Activated T-helper 1 cell treated with anti-CD3 and anti-CD28 coated beads, Interleukin-12 subunit alpha, Interleukin-12 subunit beta, Interleukin-2, Interleukin-4 antibody, amounts not matched to agents 30 ng/mL and 10 ng/mL and 1 ng/mL, durations not matched to agents 14 hours and 24 hours and 36 hours (primary cell): ENCODE measurements around the gene ERC1. TPM values are rescaled to one million over a fixed set of nuclear protein-coding genes. Genes with fewer than 3 reads are reported as not detected.
"Not testable (repeated sequence)": the region's sequence is repeated elsewhere in the genome, so short reads cannot be mapped to it uniquely, and the experiment has no call there.

Experiments
- DNase-seq: peaks from one replicate; pipeline ENCODE4 v3.0.0; 2021; ENCODE audit warnings: low spot score
- H3K27ac Mint-ChIP-seq: one replicate; pipeline ENCODE4 v1.8.0; 2021; ENCODE audit warnings: mild to moderate bottlenecking, mixed read lengths
- H3K27me3 Mint-ChIP-seq: one replicate; pipeline ENCODE4 v1.8.0; 2022; ENCODE audit warnings: mild to moderate bottlenecking, moderate library complexity, mixed read lengths; ENCODE audit not compliant: insufficient read depth
- H3K36me3 Mint-ChIP-seq: one replicate; pipeline ENCODE4 v1.8.0; 2021; ENCODE audit warnings: low read depth, mixed read lengths
- H3K4me1 Mint-ChIP-seq: one replicate; pipeline ENCODE4 v1.8.0; 2021; ENCODE audit warnings: low read depth, mixed read lengths
- H3K4me3 Mint-ChIP-seq: one replicate; pipeline ENCODE4 v1.8.0; 2021; ENCODE audit warnings: mild to moderate bottlenecking, moderate library complexity, mixed read lengths
- H3K9me3 Mint-ChIP-seq: one replicate; pipeline ENCODE4 v1.8.0; 2021; ENCODE audit warnings: mixed read lengths
- intact Hi-C: fragments of 100-400 bp; cut with micrococcal nuclease; formaldehyde crosslinking; loops from one replicate; pipeline ENCODE4 v1.15.1; 2024
- total RNA-seq: library from RNA; stranded (reverse); gene quantifications from 2 replicates; pipeline ENCODE4 v1.2.3, GENCODE V29; 2022

The ERC1 gene
- total RNA-seq, 1 donor from 2014 or later: 33.6 TPM

- no peak overlapping the region for H3K27ac Mint-ChIP-seq
- no peaks in the 10 kb centered on the region for H3K4me1 Mint-ChIP-seq
- DNase-seq: no peak
- H3K36me3 Mint-ChIP-seq: no peaks in the 10 kb centered on the region
- intact Hi-C loops: loop anchor here (10.0 kb wide), 1 partner anchor 104 kb away; no protein-coding TSS in a partner anchor
- no peaks in the 10 kb centered on the region for H3K9me3 Mint-ChIP-seq
- no peak overlapping the region for H3K4me3 Mint-ChIP-seq
- no peaks in the 10 kb centered on the region for H3K27me3 Mint-ChIP-seq
These were observed 229.4 kb downstream of the ERC1 start for GRCh38 chr12:1220127-1221092.

DNA sequence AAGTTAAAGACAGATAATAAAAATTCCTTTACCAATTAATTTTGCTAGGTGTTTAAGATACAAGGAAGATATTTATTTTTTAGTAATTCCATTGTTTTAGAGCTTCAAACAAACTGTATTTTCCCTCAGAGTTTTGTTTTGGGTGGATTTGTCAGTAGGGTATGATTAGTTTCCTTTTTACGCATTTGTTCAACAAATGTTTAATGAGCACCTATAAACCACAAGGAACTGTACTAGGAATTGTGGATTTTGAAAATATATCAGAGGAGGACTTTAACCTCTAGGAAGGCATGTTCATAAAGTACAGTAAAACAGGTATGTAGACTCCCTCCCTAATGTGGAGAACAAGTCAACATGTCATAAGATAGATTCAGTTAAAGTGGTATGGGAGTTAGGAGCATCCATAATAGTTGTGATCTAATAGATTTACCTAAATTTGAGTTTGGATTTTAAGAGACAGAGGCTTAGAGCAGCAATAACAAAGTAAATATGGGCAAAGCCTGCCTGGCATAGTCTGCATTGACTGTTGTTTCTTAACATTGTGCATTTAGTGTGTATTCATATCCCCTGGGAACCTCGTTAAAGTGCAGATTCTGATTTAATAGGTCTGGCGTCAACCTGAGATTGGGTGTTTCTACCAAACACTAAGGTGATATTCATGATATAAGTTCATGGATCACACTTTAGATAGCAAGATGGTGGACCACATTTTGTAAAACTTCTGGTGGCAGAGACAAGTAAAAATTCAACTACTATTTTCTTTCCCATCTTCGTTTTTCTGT, 232.0 kb downstream of the ERC1 start:
- no peak overlapping the region for H3K27ac Mint-ChIP-seq
- peaks cover 14% of the 10 kb centered on the region for H3K4me1 Mint-ChIP-seq
- DNase-seq: no peak
- H3K9me3 Mint-ChIP-seq: no peaks in the 10 kb centered on the region
- intact Hi-C loops: loop anchor here (10.0 kb wide), 1 partner anchor 102 kb away; no protein-coding TSS in a partner anchor
- no peaks in the 10 kb centered on the region for H3K27me3 Mint-ChIP-seq
- no peak overlapping the region for H3K4me3 Mint-ChIP-seq
- no peaks in the 10 kb centered on the region for H3K36me3 Mint-ChIP-seq

DNA sequence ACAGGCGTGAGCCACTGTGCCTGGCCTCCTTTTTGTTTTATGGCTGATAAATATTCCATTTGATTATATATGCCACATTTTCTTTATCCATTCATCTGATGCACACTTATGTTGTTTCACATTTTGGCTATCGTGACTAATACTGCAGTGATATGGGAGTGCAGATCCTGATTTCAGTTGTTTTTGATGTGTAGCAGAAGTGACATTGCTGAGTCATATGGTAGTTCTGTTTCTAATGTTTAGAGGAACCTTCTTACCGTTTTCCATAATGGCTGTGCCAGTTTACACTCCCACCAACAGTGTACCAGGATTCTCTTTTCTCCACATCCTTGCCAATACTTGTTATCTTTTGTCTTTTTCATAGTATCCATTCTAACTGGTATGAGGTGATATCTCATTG, 235.9 kb downstream of the ERC1 start:
- no peaks in the 10 kb centered on the region for H3K36me3 Mint-ChIP-seq
- no peak overlapping the region for H3K4me3 Mint-ChIP-seq
- H3K27ac Mint-ChIP-seq: no peak overlapping the region
- intact Hi-C loops: loop anchor here (1.0 to 10.0 kb wide), 2 partner anchors 98 to 247 kb away; no protein-coding TSS in a partner anchor
- peaks cover 14% of the 10 kb centered on the region for H3K4me1 Mint-ChIP-seq
- H3K9me3 Mint-ChIP-seq: peaks cover under 1% of the 10 kb centered on the region
- DNase-seq: no peak
- peaks cover 4% of the 10 kb centered on the region for H3K27me3 Mint-ChIP-seq

- Mint-ChIP-seq H3K27me3 (peaks cover 1% of the 10 kb centered on the region), H3K36me3 (no peaks in the 10 kb centered on the region), H3K4me1 (no peaks in the 10 kb centered on the region), H3K9me3 (peaks cover 3% of the 10 kb centered on the region), H3K27ac (no peak overlapping the region), H3K4me3 (no peak overlapping the region)
- intact Hi-C loops: no loop called here
- DNase-seq: no peak
These were observed 243.1 kb downstream of the ERC1 start for GRCh38 chr12:1234073-1234472.

DNA sequence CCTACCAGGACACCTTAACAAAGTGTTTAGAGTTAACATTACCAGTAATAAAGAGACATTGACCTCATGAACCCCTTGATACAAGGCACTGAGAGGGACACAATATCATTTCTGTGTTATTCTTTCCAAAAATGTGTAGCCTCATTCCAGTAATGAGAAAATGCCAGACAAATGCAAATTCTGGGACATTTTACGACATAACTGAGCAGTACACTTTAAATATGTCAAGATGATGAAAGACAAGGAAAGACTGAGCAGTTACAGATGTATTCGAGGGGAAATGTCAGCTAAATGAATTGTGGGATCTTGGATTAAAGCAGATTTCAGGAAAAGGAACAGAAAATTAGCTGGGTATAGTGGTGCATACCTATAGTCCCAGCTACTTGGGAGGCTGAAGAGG, 255.6 kb downstream of the ERC1 start:
- Mint-ChIP-seq H3K4me3 (no peak overlapping the region), H3K9me3 (no peaks in the 10 kb centered on the region), H3K36me3 (no peaks in the 10 kb centered on the region), H3K27me3 (no peaks in the 10 kb centered on the region), H3K27ac (no peak overlapping the region), H3K4me1 (no peaks in the 10 kb centered on the region)
- no peak for DNase-seq
- intact Hi-C loops: no loop called here

DNA sequence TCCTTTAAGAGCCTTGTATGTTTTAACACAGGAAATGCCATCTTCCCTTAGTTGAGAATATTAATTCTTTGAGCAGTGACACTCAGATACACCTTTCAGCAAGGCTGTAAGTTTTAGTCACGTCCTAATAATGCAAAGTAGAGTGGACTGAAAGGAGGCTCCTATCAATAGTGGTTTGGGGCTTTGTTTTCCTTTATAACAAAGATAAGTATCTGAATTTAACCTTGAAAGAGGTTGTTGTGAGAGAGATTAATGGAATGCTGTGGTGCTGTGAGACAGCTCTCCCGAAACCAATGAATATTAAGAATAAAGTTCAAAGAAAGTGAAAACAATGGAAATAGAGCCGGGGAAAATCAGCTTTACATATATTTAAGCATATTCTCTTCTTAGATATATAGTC, 259.6 kb downstream of the ERC1 start:
- no peak overlapping the region for H3K27ac Mint-ChIP-seq
- H3K4me3 Mint-ChIP-seq: no peak overlapping the region
- intact Hi-C loops: no loop called here
- peaks cover 3% of the 10 kb centered on the region for H3K36me3 Mint-ChIP-seq
- no peaks in the 10 kb centered on the region for H3K27me3 Mint-ChIP-seq
- DNase-seq: no peak
- no peaks in the 10 kb centered on the region for H3K4me1 Mint-ChIP-seq
- no peaks in the 10 kb centered on the region for H3K9me3 Mint-ChIP-seq

GRCh38 chr12:1252758-1253157, 261.7 kb downstream of the ERC1 start:
- peaks cover 3% of the 10 kb centered on the region for H3K36me3 Mint-ChIP-seq
- H3K4me1 Mint-ChIP-seq: no peaks in the 10 kb centered on the region
- intact Hi-C loops: no loop called here
- no peaks in the 10 kb centered on the region for H3K27me3 Mint-ChIP-seq
- no peak overlapping the region for H3K27ac Mint-ChIP-seq
- no peak overlapping the region for H3K4me3 Mint-ChIP-seq
- DNase-seq: no peak
- no peaks in the 10 kb centered on the region for H3K9me3 Mint-ChIP-seq

DNA sequence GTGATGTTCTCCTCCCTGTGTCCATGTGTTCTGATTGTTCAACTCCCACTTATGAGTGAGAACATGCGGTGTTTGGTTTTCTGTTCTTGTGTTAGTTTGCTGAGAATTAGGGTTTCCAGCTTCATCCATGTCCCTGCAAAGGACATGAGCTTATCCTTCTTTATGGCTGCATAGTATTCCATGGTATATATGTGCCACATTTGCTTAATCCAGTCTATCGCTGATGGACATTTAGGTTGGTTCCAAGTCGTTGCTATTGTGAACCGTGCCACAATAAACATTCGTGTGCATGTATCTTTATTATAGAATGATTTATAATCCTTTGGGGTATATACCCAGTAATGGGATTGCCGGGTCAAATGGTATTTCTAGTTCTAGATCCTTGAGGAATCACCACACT, 264.1 kb downstream of the ERC1 start:
- H3K27me3 Mint-ChIP-seq, H3K9me3 Mint-ChIP-seq, H3K4me3 Mint-ChIP-seq, H3K36me3 Mint-ChIP-seq, intact Hi-C loops, H3K27ac Mint-ChIP-seq, H3K4me1 Mint-ChIP-seq, DNase-seq: not testable (repeated sequence)

DNA sequence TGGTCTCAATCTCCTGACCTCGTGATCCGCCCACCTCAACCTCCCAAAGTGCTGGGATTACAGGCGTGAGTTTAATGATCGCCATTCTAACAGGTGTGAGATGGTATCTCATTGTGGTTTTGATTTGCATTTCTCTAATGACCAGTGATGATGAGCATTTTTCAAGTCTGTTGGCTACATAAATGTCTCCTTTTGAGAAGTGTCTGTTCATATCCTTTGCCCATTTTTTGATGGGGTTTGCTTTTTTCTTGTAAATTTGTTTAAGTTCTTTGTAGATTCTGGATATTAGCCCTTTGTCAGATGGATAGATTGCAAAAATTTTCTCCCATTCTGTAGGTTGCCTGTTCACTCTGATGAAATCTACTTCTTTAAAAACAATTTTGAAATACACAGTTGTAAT, 264.8 kb downstream of the ERC1 start:
- H3K4me3 Mint-ChIP-seq, intact Hi-C loops, H3K27ac Mint-ChIP-seq, H3K27me3 Mint-ChIP-seq, H3K4me1 Mint-ChIP-seq, DNase-seq, H3K36me3 Mint-ChIP-seq, H3K9me3 Mint-ChIP-seq: not testable (repeated sequence)

DNA sequence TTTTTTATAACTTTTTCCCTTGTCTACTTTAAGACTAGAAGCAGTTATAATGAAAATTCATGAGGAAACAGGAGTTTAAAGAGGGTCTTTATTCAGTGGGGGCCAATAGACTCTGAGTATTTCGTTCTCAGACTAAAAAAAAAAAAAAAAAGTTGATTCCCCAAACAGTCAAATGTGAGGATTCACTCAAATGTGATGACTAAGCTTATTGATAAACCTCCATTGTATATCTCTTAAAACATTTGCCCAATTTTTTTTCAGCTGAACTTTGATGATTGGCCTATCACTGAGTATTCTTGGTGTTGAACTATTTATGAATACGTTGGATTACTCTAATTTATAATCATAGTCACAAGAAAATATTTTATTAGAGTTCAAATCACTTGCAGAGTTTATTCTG, 265.3 kb downstream of the ERC1 start:
- intact Hi-C loops: no loop called here
- no peak overlapping the region for H3K4me3 Mint-ChIP-seq
- no peak for DNase-seq

GRCh38 chr12:1256991-1257390, 266.0 kb downstream of the ERC1 start:
- H3K36me3 Mint-ChIP-seq: peaks cover 6% of the 10 kb centered on the region
- H3K27me3 Mint-ChIP-seq: no peaks in the 10 kb centered on the region
- no peaks in the 10 kb centered on the region for H3K9me3 Mint-ChIP-seq
- no peaks in the 10 kb centered on the region for H3K4me1 Mint-ChIP-seq
- intact Hi-C loops: no loop called here
- H3K4me3 Mint-ChIP-seq: no peak overlapping the region
- no peak overlapping the region for H3K27ac Mint-ChIP-seq
- no peak for DNase-seq

More for the DNA sequence above, 265.3 kb downstream of the ERC1 start:
- Mint-ChIP-seq H3K9me3 (no peaks in the 10 kb centered on the region), H3K4me1 (no peaks in the 10 kb centered on the region), H3K36me3 (peaks cover 4% of the 10 kb centered on the region), H3K27ac (no peak overlapping the region), H3K27me3 (no peaks in the 10 kb centered on the region)

GRCh38 chr12:1262011-1262410, 271.0 kb downstream of the ERC1 start:
- H3K9me3 Mint-ChIP-seq: no peaks in the 10 kb centered on the region
- no peak overlapping the region for H3K4me3 Mint-ChIP-seq
- H3K27ac Mint-ChIP-seq: no peak overlapping the region
- no peak for DNase-seq
- H3K36me3 Mint-ChIP-seq: peaks cover 4% of the 10 kb centered on the region
- intact Hi-C loops: no loop called here
- H3K27me3 Mint-ChIP-seq: no peaks in the 10 kb centered on the region
- no peaks in the 10 kb centered on the region for H3K4me1 Mint-ChIP-seq

- intact Hi-C loops: no loop called here
- DNase-seq: no peak
- Mint-ChIP-seq H3K9me3 (no peaks in the 10 kb centered on the region), H3K27ac (no peak overlapping the region), H3K4me3 (no peak overlapping the region), H3K4me1 (peaks cover 8% of the 10 kb centered on the region), H3K27me3 (no peaks in the 10 kb centered on the region), H3K36me3 (peaks cover 3% of the 10 kb centered on the region)
These were observed 276.2 kb downstream of the ERC1 start for GRCh38 chr12:1267243-1267642.
